Mesendoderm (in vitro differentiated cells): ENCODE results near the gene KPNA2.
"Not testable (repeated sequence)": the region's sequence is repeated elsewhere in the genome, so short reads cannot be mapped to it uniquely, and the experiment has no call there.

Experiments used
- DNase-seq: peaks from one replicate; pipeline ENCODE4 v3.0.0; 2013
- H2AK5ac ChIP-seq: 2 replicates; pipeline ENCODE4 v1.6.1; 2013; ENCODE audit warnings: low read length, inconsistent platforms
- H2BK120ac ChIP-seq: 2 replicates; pipeline ENCODE4 v1.6.1; 2013; ENCODE audit warnings: low read depth, mild to moderate bottlenecking, low read length, moderate library complexity, mixed read lengths
- H2BK15ac ChIP-seq: replicated peaks from 2 replicates; pipeline ENCODE4 v1.6.1; 2013; ENCODE audit warnings: low read depth, mild to moderate bottlenecking, moderate library complexity
- H2BK5ac ChIP-seq: 2 replicates; pipeline ENCODE4 v1.6.1; 2013; ENCODE audit warnings: low read length, inconsistent platforms
- H3K18ac ChIP-seq: 2 replicates; pipeline ENCODE4 v1.6.1; 2013; ENCODE audit warnings: mild to moderate bottlenecking, low read length, mixed read lengths
- H3K23ac ChIP-seq: one replicate; pipeline ENCODE4 v1.6.1; 2013; ENCODE audit warnings: low read length
- H3K27ac ChIP-seq: 2 replicates; pipeline ENCODE4 v1.5.1; 2013; ENCODE audit warnings: low read depth, mild to moderate bottlenecking, inconsistent platforms, low read length, moderate library complexity
- H3K27me3 ChIP-seq: 2 replicates; pipeline ENCODE4 v1.6.1; 2013; ENCODE audit warnings: low read length, control low read depth, mild to moderate bottlenecking, inconsistent platforms; ENCODE audit not compliant: insufficient read depth, poor library complexity
- H3K36me3 ChIP-seq: 2 replicates; pipeline ENCODE4 v1.6.1; 2013; ENCODE audit warnings: low read length, inconsistent platforms; ENCODE audit not compliant: control insufficient read depth, insufficient read depth
- H3K4ac ChIP-seq: one replicate; pipeline ENCODE4 v1.6.1; 2013; ENCODE audit warnings: low read depth, mild to moderate bottlenecking, low read length, moderate library complexity
- H3K4me1 ChIP-seq: 2 replicates; pipeline ENCODE4 v1.6.1; 2013; ENCODE audit warnings: low read depth, low read length, inconsistent platforms; ENCODE audit not compliant: control insufficient read depth
- H3K4me2 ChIP-seq: 2 replicates; pipeline ENCODE4 v1.6.1; 2013; ENCODE audit warnings: low read length
- H3K4me3 ChIP-seq: 2 replicates; pipeline ENCODE4 v1.5.1; 2013; ENCODE audit warnings: mild to moderate bottlenecking, low read length
- H3K56ac ChIP-seq: one replicate; pipeline ENCODE4 v1.6.1; 2013; ENCODE audit warnings: low read length
- H3K79me1 ChIP-seq: 2 replicates; pipeline ENCODE4 v1.6.1; 2013; ENCODE audit warnings: low read length, inconsistent platforms
- H3K79me2 ChIP-seq: 2 replicates; pipeline ENCODE4 v1.6.1; 2013; ENCODE audit warnings: mild to moderate bottlenecking, low read length; ENCODE audit not compliant: control insufficient read depth, insufficient read depth
- H3K9ac ChIP-seq: 2 replicates; pipeline ENCODE4 v1.6.1; 2013; ENCODE audit warnings: low read length, inconsistent platforms
- H4K5ac ChIP-seq: one replicate; pipeline ENCODE4 v1.6.1; 2013; ENCODE audit warnings: low read length
- H4K8ac ChIP-seq: one replicate; pipeline ENCODE4 v1.6.1; 2013; ENCODE audit warnings: low read depth, mild to moderate bottlenecking, control low read depth, low read length, moderate library complexity
- WGBS: extraction: QIAGEN DNeasy Blood & Tissue Kit; methylation state at CpG from one replicate; pipeline ENCODE4 v1.1.7; 2013; ENCODE audit warnings: low lambda C conversion rate, missing lambda C conversion rate; ENCODE audit not compliant: insufficient coverage; ENCODE audit errors: extremely low coverage; 5-methylcytosine and 5-hydroxymethylcytosine counted together

The KPNA2 gene

DNA sequence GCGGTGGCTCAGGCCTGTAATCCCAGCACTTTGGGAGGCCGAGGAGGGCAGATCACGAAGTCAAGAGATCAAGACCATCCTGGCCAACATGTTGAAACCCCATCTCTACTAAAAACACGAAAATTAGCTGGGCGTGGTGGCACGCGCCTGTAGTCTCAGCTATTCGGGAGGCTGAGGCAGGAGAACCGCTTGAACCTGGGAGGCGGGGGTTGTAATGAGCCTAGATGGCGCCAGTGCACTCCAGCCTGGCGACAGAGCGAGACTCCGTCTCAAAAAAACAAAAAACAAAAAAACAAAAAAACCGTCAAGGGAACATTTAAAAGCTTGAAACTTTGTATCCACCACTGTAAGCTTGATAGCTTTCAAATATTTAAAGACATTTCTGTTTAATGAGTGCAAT is 13.0 kb upstream of the KPNA2 start:
- H3K79me2 ChIP-seq, H3K27ac ChIP-seq, H3K9ac ChIP-seq: not testable (repeated sequence)

DNA sequence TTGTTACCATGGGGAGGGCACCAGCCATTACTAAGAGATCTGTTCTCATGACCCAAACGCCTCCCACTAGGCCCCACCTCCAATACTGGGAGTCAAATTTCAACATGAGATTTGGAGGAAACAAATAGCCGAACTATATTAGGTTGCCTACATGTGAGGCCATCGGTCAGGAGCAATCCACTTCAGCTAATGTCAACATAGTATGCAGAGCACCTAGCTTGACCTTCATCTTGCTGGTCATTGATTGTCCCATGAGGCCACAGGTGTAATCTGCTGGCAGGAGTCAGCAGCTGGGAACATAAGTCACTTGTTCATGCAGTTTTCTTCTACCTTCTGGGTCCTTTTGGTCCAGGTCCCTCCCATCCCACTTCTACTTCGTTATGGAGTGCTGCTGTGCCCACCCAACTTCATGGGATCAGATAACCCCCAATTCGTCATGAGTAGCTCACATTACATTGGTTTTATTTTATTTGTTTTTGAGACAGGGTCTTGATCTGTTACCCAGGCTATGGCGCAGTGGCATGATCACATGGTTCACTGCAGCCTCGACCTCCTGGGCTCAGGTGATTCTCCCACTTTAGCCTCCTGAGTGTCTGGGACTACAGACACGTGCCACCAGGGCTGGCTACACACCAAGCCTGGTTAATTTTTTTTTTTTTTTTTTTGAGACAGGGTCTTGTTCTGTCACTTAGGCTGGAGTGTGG is 5.9 kb upstream of the KPNA2 start:
- WGBS, result no CpG with 5 or more reads among the region's 8 CpGs
- no peak overlapping the region for H3K4ac ChIP-seq
- no peak overlapping the region for H2AK5ac ChIP-seq
- H4K5ac ChIP-seq, result no peak overlapping the region
- no peaks in the 10 kb centered on the region for H3K27me3 ChIP-seq
- no peak overlapping the region for H2BK15ac ChIP-seq
- H3K23ac ChIP-seq, result no peak overlapping the region
- H3K4me3 ChIP-seq, result no peak overlapping the region
- H3K27ac ChIP-seq, result no peak overlapping the region
- H3K18ac ChIP-seq, result no peak overlapping the region
- no peak overlapping the region for H4K8ac ChIP-seq
- no peak overlapping the region for H3K56ac ChIP-seq
- no peak for DNase-seq
- no peak overlapping the region for H3K4me2 ChIP-seq
- H3K4me1 ChIP-seq, result no peaks in the 10 kb centered on the region
- no peaks in the 10 kb centered on the region for H3K79me1 ChIP-seq
- no peaks in the 10 kb centered on the region for H3K79me2 ChIP-seq
- H2BK5ac ChIP-seq, result no peak overlapping the region
- H2BK120ac ChIP-seq, result no peak overlapping the region
- no peaks in the 10 kb centered on the region for H3K36me3 ChIP-seq
- H3K9ac ChIP-seq, result no peak overlapping the region

More for the DNA sequence above, 13.0 kb upstream of the KPNA2 start:
- not testable (repeated sequence) for H3K18ac ChIP-seq, H3K23ac ChIP-seq, H4K5ac ChIP-seq, H3K36me3 ChIP-seq, H3K79me1 ChIP-seq, H2BK5ac ChIP-seq, H4K8ac ChIP-seq, H2BK120ac ChIP-seq, H3K4me3 ChIP-seq, H3K4me2 ChIP-seq, H3K27me3 ChIP-seq, H2AK5ac ChIP-seq, H3K56ac ChIP-seq, H3K4ac ChIP-seq, H3K4me1 ChIP-seq, H2BK15ac ChIP-seq
- WGBS, result no CpG with 5 or more reads among the region's 15 CpGs
- peak; percentile 17 for DNase-seq

DNA sequence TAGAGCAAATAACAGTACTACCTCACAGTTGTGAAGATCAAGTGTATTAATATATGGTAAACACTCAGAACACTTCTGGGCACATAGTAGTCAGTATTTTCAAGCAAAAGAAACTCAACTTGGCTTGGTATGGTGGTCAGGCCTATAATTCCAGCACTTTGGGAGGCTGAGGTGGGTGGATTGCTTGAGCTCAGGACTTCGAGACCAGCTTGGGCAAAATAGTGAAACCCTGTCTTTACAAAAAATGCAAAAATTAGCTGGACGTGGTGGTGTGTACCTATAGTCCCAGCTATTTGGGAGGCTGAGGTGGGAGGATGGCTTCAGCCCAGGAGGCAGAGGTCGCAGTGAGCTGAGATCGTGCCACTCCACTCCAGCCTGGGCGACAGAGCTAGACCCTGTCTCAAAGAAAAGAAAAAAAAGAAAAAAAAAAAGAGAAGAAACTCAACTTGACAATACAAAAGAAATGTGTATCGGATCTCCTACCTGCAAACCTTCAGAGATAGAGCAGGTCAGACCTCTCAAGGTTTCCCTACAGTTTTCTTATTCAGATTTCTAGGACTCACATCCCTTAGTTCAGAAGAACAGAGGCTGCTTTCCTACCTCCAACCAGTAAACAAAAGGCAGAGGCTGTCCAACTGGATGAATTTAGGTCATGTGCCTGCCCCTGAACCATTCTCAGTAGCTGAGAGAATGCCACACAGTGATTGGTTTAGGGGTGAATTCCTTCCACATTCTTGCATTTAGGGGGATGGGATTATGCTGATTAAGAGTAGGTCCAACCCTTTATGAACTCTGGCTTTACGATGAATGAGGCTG is 1.7 kb upstream of the KPNA2 start:
- Histone ChIP-seq H3K56ac (peak overlapping the region; percentile 86), H3K18ac (no peak overlapping the region), H3K36me3 (peaks cover 2% of the 10 kb centered on the region), H3K4me1 (no peaks in the 10 kb centered on the region), H3K4me3 (no peak overlapping the region), H4K8ac (no peak overlapping the region), H4K5ac (no peak overlapping the region), H3K4me2 (no peak overlapping the region), H3K27ac (peak overlapping the region; percentile 4), H3K4ac (no peak overlapping the region), H3K9ac (peak overlapping the region; percentile 48), H2BK5ac (no peak overlapping the region), H3K23ac (no peak overlapping the region), H2AK5ac (no peak overlapping the region), H2BK120ac (no peak overlapping the region), H3K27me3 (no peaks in the 10 kb centered on the region), H2BK15ac (no peak overlapping the region), H3K79me1 (no peaks in the 10 kb centered on the region), H3K79me2 (peaks cover 30% of the 10 kb centered on the region)
- WGBS, result no CpG with 5 or more reads among the region's 7 CpGs
- peak; percentile 99 for DNase-seq

DNA sequence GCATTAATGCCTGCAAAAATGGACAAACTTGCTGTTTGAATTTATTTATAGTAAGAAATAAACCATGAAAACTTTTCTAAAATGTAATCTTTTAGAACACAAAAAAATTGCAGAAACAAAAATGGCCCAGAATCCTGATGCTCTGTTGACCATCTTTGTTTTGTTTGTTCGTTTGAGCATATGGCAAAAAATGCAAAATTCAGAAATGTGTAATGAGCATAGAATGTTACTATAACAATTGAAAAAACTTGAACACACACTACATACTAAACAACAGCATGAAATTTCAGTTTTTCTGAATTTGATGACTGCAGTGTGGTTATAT is 1.1 kb upstream of the KPNA2 start:
- Histone ChIP-seq H3K27ac (no peak overlapping the region), H2BK15ac (no peak overlapping the region), H3K79me2 (peaks cover 30% of the 10 kb centered on the region), H3K79me1 (no peaks in the 10 kb centered on the region), H3K23ac (no peak overlapping the region), H2AK5ac (no peak overlapping the region), H3K4me2 (no peak overlapping the region), H3K18ac (no peak overlapping the region), H4K8ac (no peak overlapping the region), H2BK5ac (no peak overlapping the region), H3K4ac (no peak overlapping the region), H3K36me3 (peaks cover 2% of the 10 kb centered on the region), H2BK120ac (no peak overlapping the region), H3K56ac (no peak overlapping the region), H4K5ac (no peak overlapping the region), H3K4me1 (no peaks in the 10 kb centered on the region), H3K9ac (no peak overlapping the region), H3K4me3 (no peak overlapping the region), H3K27me3 (no peaks in the 10 kb centered on the region)
- no peak for DNase-seq
- WGBS, result no CpG with 5 or more reads among the region's 1 CpG

DNA sequence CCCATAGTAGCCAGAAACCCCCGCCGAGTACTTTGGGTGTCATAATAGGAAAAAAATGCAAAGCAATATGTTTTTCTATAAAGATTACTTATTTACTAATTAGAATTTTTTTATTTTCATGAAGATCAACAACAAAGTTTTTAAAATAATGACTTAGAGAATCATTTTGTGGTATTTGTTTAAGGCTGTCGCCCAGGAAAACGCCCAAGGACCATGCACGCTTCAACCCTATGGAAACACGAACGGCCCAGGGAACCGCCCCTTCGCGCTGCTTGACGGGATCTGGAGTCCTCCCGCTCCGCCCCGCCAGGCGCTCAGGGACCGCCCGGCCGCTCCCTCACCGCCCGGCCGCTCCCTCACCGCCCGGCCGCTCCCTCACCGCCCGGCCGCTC is 408 bp upstream of the KPNA2 start:
- H4K8ac ChIP-seq, result no peak overlapping the region
- H3K27me3 ChIP-seq, result no peaks in the 10 kb centered on the region
- H3K36me3 ChIP-seq, result peaks cover 3% of the 10 kb centered on the region
- H3K56ac ChIP-seq, result no peak overlapping the region
- H3K23ac ChIP-seq, result no peak overlapping the region
- H3K9ac ChIP-seq, result no peak overlapping the region
- H2BK15ac ChIP-seq, result no peak overlapping the region
- no peak overlapping the region for H2AK5ac ChIP-seq
- peaks cover 30% of the 10 kb centered on the region for H3K79me2 ChIP-seq
- no CpG with 5 or more reads among the region's 27 CpGs for WGBS
- no peak overlapping the region for H3K4me3 ChIP-seq
- H4K5ac ChIP-seq, result no peak overlapping the region
- no peak overlapping the region for H3K18ac ChIP-seq
- no peak overlapping the region for H2BK5ac ChIP-seq
- H3K4me1 ChIP-seq, result no peaks in the 10 kb centered on the region
- H3K4ac ChIP-seq, result no peak overlapping the region
- H3K27ac ChIP-seq, result no peak overlapping the region
- H3K79me1 ChIP-seq, result peaks cover under 1% of the 10 kb centered on the region
- DNase-seq, result no peak
- H2BK120ac ChIP-seq, result no peak overlapping the region
- H3K4me2 ChIP-seq, result no peak overlapping the region
